Neural crest cell (in vitro differentiated cells): ENCODE data around the gene UBLCP1. TPM values are rescaled to one million over a fixed set of nuclear protein-coding genes. Genes with fewer than 3 reads are reported as not detected.

Experiments
- DNase-seq: peaks from one replicate; pipeline ENCODE4 v3.0.0; 2021; ENCODE audit warnings: low read depth, mixed read lengths, low spot score
- H3K27ac Mint-ChIP-seq: one replicate; pipeline ENCODE4 v1.8.0; 2021; ENCODE audit warnings: mild to moderate bottlenecking, mixed read lengths; ENCODE audit not compliant: unreplicated experiment
- H3K27me3 Mint-ChIP-seq: 2 replicates; pipeline ENCODE4 v1.8.0; 2021; ENCODE audit warnings: low read depth, mild to moderate bottlenecking, mixed read lengths
- H3K36me3 Mint-ChIP-seq: 2 replicates; pipeline ENCODE4 v1.8.0; 2021; ENCODE audit warnings: low read depth, mild to moderate bottlenecking, mixed read lengths
- H3K4me1 Mint-ChIP-seq: 2 replicates; pipeline ENCODE4 v1.8.0; 2021; ENCODE audit warnings: mixed read lengths
- H3K4me3 Mint-ChIP-seq: one replicate; pipeline ENCODE4 v1.8.0; 2021; ENCODE audit warnings: mild to moderate bottlenecking, mixed read lengths
- H3K9me3 Mint-ChIP-seq: 2 replicates; pipeline ENCODE4 v1.8.0; 2021; ENCODE audit warnings: mixed read lengths
- total RNA-seq: library from RNA; stranded (reverse); gene quantifications from 2 replicates; pipeline ENCODE4 v1.2.1, GENCODE V29; 2021
- TF ChIP-seq, protein P1 (sequence below): fragments of 200-600 bp; sonication (generic); conservative IDR thresholded peaks from 2 replicates; pipeline ENCODE4 v1.5.0; 2021; ENCODE audit warnings: antibody characterized with exemption, mild to moderate bottlenecking

The UBLCP1 gene
- total RNA-seq, 1 donor from 2014 or later: 36.9 TPM

- Mint-ChIP-seq H3K9me3 (no peaks in the 10 kb centered on the region), H3K27ac (no peak overlapping the region), H3K27me3 (peaks cover 38% of the 10 kb centered on the region), H3K4me1 (no peaks in the 10 kb centered on the region), H3K36me3 (no peaks in the 10 kb centered on the region), H3K4me3 (no peak overlapping the region)
- no peak for DNase-seq
- TF ChIP-seq, protein P1, sequence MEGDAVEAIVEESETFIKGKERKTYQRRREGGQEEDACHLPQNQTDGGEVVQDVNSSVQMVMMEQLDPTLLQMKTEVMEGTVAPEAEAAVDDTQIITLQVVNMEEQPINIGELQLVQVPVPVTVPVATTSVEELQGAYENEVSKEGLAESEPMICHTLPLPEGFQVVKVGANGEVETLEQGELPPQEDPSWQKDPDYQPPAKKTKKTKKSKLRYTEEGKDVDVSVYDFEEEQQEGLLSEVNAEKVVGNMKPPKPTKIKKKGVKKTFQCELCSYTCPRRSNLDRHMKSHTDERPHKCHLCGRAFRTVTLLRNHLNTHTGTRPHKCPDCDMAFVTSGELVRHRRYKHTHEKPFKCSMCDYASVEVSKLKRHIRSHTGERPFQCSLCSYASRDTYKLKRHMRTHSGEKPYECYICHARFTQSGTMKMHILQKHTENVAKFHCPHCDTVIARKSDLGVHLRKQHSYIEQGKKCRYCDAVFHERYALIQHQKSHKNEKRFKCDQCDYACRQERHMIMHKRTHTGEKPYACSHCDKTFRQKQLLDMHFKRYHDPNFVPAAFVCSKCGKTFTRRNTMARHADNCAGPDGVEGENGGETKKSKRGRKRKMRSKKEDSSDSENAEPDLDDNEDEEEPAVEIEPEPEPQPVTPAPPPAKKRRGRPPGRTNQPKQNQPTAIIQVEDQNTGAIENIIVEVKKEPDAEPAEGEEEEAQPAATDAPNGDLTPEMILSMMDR: no peak
Observed at GRCh38 chr5:159317849-159318248, 54.8 kb downstream of the UBLCP1 start.

DNA sequence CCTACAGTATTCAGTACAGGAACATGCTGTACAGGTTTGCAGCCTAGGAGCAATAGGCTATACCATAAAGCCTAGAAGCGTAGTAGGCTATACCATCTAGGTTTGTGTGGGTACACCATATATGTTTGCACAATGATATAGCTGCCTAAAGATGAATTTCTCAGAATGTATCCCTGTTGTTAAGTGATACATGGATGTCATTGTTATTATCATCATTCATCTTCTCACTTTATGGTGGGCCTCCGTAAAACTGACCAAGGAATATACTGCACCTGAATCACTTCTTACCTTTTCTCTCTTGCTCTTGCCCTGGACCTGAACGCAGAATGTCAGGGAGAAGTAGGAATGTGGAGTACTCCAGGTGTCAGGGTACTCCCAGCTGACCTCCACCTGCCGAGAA lies 55.4 kb downstream of the UBLCP1 start:
- Mint-ChIP-seq H3K36me3 (no peaks in the 10 kb centered on the region), H3K27me3 (peaks cover 34% of the 10 kb centered on the region), H3K9me3 (no peaks in the 10 kb centered on the region), H3K4me1 (no peaks in the 10 kb centered on the region), H3K4me3 (no peak overlapping the region), H3K27ac (no peak overlapping the region)
- TF ChIP-seq, protein P1: no peak
- no peak for DNase-seq

DNA sequence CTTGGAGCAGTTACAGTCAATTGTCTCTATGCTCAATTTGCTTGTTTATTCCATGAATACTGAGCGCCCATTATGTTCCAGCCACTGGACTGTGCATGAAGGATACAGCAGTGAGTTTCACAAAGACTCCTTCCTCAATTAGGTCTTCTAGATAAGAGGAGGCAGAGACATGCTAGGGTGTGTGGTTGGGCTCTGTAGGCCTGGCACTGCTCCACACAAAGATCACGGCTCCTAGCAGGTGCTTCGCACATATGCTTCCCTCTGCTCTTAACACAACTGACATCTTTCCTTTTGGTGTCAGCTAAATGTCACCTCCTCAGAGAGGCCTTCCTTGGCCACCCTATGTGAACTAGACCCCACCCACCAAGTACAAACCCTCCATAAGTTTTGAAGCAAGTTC lies 56.3 kb downstream of the UBLCP1 start:
- DNase-seq: no peak
- TF ChIP-seq, protein P1: no peak
- Mint-ChIP-seq H3K27ac (peak overlapping the region; percentile 20), H3K36me3 (no peaks in the 10 kb centered on the region), H3K27me3 (peaks cover 29% of the 10 kb centered on the region), H3K4me3 (no peak overlapping the region), H3K4me1 (no peaks in the 10 kb centered on the region), H3K9me3 (no peaks in the 10 kb centered on the region)

- H3K27me3 Mint-ChIP-seq: peaks cover 31% of the 10 kb centered on the region
- no peaks in the 10 kb centered on the region for H3K36me3 Mint-ChIP-seq
- DNase-seq: no peak
- no peaks in the 10 kb centered on the region for H3K9me3 Mint-ChIP-seq
- no peaks in the 10 kb centered on the region for H3K4me1 Mint-ChIP-seq
- H3K27ac Mint-ChIP-seq: no peak overlapping the region
- no peak overlapping the region for H3K4me3 Mint-ChIP-seq
- TF ChIP-seq, protein P1: no peak
Observed at GRCh38 chr5:159319832-159320231, 56.7 kb downstream of the UBLCP1 start.

- no peaks in the 10 kb centered on the region for H3K9me3 Mint-ChIP-seq
- no peak for DNase-seq
- H3K27ac Mint-ChIP-seq: no peak overlapping the region
- no peaks in the 10 kb centered on the region for H3K4me1 Mint-ChIP-seq
- H3K27me3 Mint-ChIP-seq: peaks cover 36% of the 10 kb centered on the region
- TF ChIP-seq, protein P1: no peak
- H3K36me3 Mint-ChIP-seq: no peaks in the 10 kb centered on the region
- H3K4me3 Mint-ChIP-seq: no peak overlapping the region
Observed at GRCh38 chr5:159322180-159322579, 59.1 kb downstream of the UBLCP1 start.
